Effector memory CD4-positive, alpha-beta T cell (primary cell): ENCODE measurements around the gene AOX1.

ENCODE experiments used
- DNase-seq, 3 donors: peaks; one replicate each; pipeline ENCODE4 v3.0.0-alpha.2; 2020
- H3K27ac ChIP-seq: 2 replicates; pipeline ENCODE4 v1.7.0; 2013; ENCODE audit warnings: mild to moderate bottlenecking, low read length, moderate library complexity; ENCODE audit not compliant: insufficient read depth, poor library complexity, severe bottlenecking
- H3K27me3 ChIP-seq: replicated peaks from 2 replicates; pipeline ENCODE4 v1.7.0; 2013; ENCODE audit warnings: mild to moderate bottlenecking, low read length; ENCODE audit not compliant: insufficient read depth, control insufficient read depth, poor library complexity, severe bottlenecking
- H3K36me3 ChIP-seq: 2 replicates; pipeline ENCODE4 v1.7.0; 2013; ENCODE audit warnings: mild to moderate bottlenecking, low read length, moderate library complexity; ENCODE audit not compliant: control insufficient read depth, insufficient read depth
- H3K4me1 ChIP-seq: 2 replicates; pipeline ENCODE4 v1.7.0; 2013; ENCODE audit warnings: low read length, mild to moderate bottlenecking; ENCODE audit not compliant: control insufficient read depth, insufficient read depth, poor library complexity, severe bottlenecking
- H3K4me3 ChIP-seq: 2 replicates; pipeline ENCODE4 v1.7.0; 2013; ENCODE audit warnings: low read length, low read depth, mild to moderate bottlenecking; ENCODE audit not compliant: insufficient read depth, poor library complexity, severe bottlenecking
- H3K9me3 ChIP-seq: 2 replicates; pipeline ENCODE4 v1.7.0; 2013; ENCODE audit warnings: mild to moderate bottlenecking, low read length, moderate library complexity; ENCODE audit not compliant: control insufficient read depth

Gene AOX1

DNA sequence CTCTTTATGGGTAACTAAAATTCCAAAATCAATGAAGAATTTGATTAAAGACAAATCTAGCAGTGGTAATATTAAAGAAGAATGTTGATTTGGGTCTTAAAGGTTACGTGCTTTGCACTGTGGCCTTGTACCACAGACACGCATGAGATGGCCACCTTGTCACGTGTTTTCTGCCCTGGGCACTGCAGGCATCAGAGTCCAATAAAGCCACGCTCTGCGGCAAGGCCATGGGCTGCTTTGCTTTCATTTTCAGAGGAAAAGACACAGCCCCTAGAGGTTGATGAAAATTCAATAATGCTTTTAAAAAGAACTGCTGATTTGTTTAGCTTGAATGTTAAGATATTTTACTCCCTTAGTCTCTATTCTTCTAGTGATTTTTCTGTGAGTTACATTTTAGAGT lies 30.4 kb downstream of the AOX1 start:
- H3K27me3 ChIP-seq, result no peaks in the 10 kb centered on the region
- H3K4me1 ChIP-seq, result no peaks in the 10 kb centered on the region
- no peak overlapping the region for H3K4me3 ChIP-seq
- no peak for DNase-seq
- H3K9me3 ChIP-seq, result no peaks in the 10 kb centered on the region
- no peak overlapping the region for H3K27ac ChIP-seq
- no peaks in the 10 kb centered on the region for H3K36me3 ChIP-seq

DNA sequence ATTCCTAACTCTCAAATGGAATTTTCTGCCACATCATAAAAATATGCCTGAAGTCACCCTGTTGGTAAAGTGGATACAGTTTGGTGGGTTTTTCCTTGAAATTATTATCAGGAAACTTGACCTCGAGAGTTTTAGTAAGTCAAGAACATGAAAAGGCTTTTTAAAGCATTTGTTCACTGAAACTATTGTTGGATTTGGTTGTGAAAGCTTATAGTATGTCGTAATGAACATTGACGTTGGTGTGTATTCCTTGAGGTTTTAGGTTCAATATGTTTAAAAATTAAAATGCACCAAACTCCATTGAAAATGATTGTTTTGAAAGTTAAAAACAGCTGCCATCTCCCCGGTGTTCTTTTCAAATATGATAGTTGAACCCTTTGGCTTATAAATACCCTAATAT lies 30.8 kb downstream of the AOX1 start:
- no peaks in the 10 kb centered on the region for H3K36me3 ChIP-seq
- no peaks in the 10 kb centered on the region for H3K4me1 ChIP-seq
- H3K27me3 ChIP-seq, result no peaks in the 10 kb centered on the region
- no peak for DNase-seq
- no peak overlapping the region for H3K4me3 ChIP-seq
- H3K27ac ChIP-seq, result no peak overlapping the region
- H3K9me3 ChIP-seq, result no peaks in the 10 kb centered on the region

DNA sequence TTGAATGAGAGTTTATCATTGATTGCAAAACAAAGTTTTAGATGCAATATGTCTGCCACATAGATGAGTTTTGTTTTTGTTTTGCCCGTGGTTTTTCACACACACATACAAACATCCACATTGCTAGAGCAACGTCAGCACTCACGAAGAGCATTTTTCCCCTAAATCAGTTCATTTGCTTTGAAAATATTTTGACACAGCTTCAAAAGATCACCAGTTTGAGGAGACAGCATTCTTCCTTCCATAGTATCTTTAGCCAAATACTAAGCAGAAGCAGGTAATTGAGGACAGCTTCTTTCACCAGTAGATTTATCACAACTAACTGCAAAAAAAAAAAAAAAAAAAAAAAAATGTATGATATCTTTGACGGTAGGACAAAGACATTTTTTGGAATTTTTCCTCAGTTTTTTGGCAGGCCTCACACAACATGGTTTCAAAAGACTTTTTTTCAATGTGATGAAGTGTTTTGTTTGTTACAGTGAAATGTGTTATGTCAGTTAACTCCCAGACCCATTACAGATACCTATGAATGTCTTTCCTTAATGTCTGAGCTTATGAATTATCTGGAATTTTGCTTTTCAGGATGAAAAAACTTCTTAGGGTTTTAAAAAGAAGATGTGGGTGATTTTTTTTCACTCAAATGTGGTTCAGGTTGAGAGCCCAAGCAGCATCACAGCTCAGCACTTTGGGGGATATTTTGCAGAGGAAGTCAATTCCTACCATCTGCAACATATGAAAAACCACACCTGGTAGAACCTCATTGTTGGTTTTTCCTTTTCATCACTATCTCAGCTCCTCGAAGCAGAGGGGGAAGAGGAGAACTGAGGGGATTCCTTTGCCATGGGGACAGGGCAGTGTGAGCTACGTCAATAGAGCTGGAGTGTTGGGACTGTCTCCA lies 31.6 kb downstream of the AOX1 start:
- Histone ChIP-seq H3K27me3 (no peaks in the 10 kb centered on the region), H3K27ac (no peak overlapping the region), H3K9me3 (no peaks in the 10 kb centered on the region), H3K4me1 (no peaks in the 10 kb centered on the region), H3K36me3 (no peaks in the 10 kb centered on the region), H3K4me3 (no peak overlapping the region)
- DNase-seq, result no peak

DNA sequence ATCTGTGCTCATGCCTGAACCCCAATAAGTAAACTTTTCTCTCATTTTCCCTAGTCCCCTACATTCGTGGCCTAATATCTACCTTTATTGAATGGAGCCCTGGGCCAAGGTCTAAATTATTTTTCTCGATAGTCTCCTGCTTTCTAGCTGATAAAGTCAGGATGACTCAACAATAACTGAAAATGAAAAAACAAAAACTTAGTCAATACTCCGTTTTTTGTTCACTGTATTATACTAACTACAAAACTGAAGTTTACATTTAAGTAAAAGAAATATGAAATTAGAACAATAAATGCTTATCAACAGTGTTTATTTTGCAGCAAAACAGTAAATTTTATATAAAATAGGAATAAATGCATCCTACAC lies 32.2 kb downstream of the AOX1 start:
- H3K27ac ChIP-seq, result no peak overlapping the region
- no peaks in the 10 kb centered on the region for H3K36me3 ChIP-seq
- no peaks in the 10 kb centered on the region for H3K4me1 ChIP-seq

DNA sequence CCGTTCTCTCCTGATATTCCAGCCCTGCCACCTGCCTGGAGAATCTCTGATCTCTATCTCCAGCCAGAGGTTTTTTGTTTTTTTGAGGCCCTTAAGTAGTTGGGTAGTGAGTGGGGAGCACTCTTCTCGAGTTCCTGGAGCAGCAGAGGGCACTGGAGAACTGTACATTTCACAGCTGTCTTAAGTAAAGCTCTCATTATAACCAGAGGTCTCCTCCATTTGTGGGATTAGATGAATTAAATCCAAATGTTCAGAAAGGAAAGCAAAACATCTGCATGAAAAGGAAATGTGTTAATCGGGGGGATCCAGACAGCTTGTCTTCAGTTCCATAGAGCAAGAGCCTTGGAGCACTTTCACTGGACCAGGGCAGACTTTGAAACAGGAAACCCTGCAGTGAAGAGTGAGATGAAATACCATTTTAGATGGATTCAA lies 32.8 kb downstream of the AOX1 start:
- H3K9me3 ChIP-seq, result no peaks in the 10 kb centered on the region
- H3K27ac ChIP-seq, result no peak overlapping the region
- peaks cover 3% of the 10 kb centered on the region for H3K27me3 ChIP-seq
- no peak for DNase-seq
- H3K4me3 ChIP-seq, result no peak overlapping the region
- no peaks in the 10 kb centered on the region for H3K4me1 ChIP-seq
- H3K36me3 ChIP-seq, result no peaks in the 10 kb centered on the region

More for the DNA sequence above, 32.2 kb downstream of the AOX1 start:
- Histone ChIP-seq H3K27me3 (peaks cover 3% of the 10 kb centered on the region), H3K4me3 (no peak overlapping the region), H3K9me3 (no peaks in the 10 kb centered on the region)
- no peak for DNase-seq

DNA sequence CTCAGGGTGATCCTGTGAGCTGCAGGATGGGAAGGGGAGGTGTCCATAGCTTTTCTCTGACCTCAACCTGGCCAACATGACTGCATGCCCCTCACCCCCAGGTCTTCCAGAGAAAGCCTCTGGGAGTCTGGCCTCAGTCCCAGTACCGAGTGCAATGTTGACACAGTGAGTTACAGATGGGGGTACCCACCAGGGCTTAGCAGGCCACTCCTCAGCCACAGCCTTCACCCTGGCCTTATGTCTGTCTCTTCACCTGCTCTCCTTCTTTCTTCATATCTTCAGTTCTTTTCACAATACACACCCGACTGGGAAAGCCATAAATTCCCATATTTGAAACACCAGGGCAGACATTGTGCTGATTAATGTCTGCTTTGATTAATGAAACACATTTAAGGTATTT lies 33.5 kb downstream of the AOX1 start:
- Histone ChIP-seq H3K4me1 (no peaks in the 10 kb centered on the region), H3K27me3 (peaks cover 3% of the 10 kb centered on the region), H3K36me3 (no peaks in the 10 kb centered on the region), H3K27ac (no peak overlapping the region), H3K4me3 (no peak overlapping the region), H3K9me3 (no peaks in the 10 kb centered on the region)
- no peak for DNase-seq

DNA sequence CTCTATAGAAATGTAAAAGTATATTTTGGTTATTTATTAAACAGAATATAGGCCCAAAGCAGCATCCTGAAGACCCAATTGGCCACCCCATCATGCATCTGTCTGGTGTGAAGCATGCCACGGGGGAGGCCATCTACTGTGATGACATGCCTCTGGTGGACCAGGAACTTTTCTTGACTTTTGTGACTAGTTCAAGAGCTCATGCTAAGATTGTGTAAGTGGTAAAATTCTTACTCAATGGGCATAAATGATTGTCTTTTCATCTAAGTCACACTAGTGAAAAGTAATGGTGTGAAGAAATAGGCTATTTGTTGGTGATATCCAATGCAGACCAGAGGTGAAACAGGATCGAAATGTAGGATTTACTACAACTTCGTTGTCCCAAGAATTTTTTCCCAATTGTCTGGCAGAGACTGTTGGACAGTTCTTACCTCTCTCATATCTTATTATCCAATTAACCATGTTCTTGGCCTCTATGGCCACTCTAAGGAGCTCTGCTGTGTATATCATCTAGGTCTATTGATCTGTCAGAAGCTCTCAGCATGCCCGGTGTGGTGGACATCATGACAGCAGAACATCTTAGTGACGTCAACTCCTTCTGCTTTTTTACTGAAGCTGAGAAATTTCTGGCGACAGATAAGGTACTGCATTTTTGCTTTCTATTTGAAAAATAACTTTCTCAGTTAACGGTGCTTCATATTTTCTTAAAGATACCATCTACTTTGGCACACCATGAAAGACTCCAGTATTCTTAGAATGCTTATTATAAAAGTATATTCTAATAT lies 35.0 kb downstream of the AOX1 start:
- DNase-seq, result no peak
- H3K36me3 ChIP-seq, result no peaks in the 10 kb centered on the region

DNA sequence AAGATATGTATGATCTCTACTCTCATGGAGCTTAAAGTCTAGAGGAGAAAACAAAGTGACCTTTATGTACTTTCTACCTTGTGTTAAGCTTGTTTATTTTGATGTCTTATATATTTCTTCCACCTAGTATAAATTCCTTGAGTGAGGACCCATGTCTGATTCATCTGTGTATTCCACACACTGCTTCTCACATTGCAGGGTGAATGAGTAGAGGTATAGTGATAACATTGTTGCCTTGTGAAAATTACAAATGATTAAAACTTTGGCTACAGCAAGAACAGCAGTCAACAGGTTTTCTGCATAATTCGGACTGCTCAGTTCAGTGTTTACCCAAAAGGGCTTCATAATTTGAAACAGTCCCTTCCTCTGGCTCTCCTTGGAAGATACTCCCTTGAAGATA lies 36.3 kb downstream of the AOX1 start:
- H3K9me3 ChIP-seq, result no peaks in the 10 kb centered on the region
- H3K4me3 ChIP-seq, result no peak overlapping the region
- H3K27ac ChIP-seq, result no peak overlapping the region
- peaks cover 3% of the 10 kb centered on the region for H3K27me3 ChIP-seq
- DNase-seq, result no peak
- no peaks in the 10 kb centered on the region for H3K4me1 ChIP-seq
- H3K36me3 ChIP-seq, result no peaks in the 10 kb centered on the region

More for the DNA sequence above, 35.0 kb downstream of the AOX1 start:
- H3K27ac ChIP-seq, result no peak overlapping the region
- peaks cover 3% of the 10 kb centered on the region for H3K27me3 ChIP-seq
- no peaks in the 10 kb centered on the region for H3K4me1 ChIP-seq
- H3K4me3 ChIP-seq, result no peak overlapping the region
- no peaks in the 10 kb centered on the region for H3K9me3 ChIP-seq

DNA sequence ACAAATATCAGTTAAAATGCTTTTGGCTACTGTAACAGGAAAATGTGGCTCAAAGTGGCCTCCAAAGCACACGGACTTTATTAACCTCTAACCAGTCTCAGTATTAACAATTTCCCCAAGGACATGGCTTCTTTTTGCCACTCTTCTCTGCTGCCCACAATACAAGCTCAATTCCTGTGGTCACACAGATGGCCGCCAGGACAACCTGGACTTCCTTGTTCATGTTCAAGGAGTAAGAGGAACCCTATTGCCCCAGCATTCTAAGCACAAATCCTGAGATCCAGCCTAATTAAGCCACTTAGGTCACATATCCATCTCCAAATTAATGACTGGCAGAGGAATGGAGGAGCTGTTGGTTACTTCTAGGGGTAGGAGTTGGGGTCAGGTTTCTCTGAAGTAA lies 38.2 kb downstream of the AOX1 start:
- Histone ChIP-seq H3K36me3 (no peaks in the 10 kb centered on the region), H3K9me3 (no peaks in the 10 kb centered on the region), H3K27me3 (peaks cover 3% of the 10 kb centered on the region), H3K27ac (no peak overlapping the region), H3K4me1 (no peaks in the 10 kb centered on the region), H3K4me3 (no peak overlapping the region)
- DNase-seq, result no peak

DNA sequence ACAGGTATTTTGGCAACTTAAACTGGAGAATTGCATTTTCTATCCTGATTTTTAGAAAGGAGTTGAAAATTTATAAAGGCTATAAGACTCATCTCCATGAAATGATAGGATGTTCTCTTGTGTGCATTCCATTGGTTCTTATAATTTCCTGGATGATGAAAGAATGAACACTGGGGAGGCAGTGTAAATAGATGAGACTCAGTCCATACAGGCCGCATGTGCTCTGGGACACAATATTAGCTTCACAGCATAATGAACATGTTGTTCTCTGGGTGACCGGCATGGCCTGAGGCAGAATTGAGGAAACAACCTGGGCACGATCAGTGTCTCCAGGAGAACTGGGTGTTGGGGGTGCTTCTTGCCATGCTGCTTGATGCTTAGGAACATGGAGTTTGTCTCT lies 38.8 kb downstream of the AOX1 start:
- H3K4me1 ChIP-seq, result no peaks in the 10 kb centered on the region
- no peak for DNase-seq
- no peak overlapping the region for H3K4me3 ChIP-seq
- no peaks in the 10 kb centered on the region for H3K36me3 ChIP-seq
- H3K27me3 ChIP-seq, result peaks cover 3% of the 10 kb centered on the region
- no peak overlapping the region for H3K27ac ChIP-seq
- no peaks in the 10 kb centered on the region for H3K9me3 ChIP-seq
